SU-DHL-6 (cell line): Measurements from ENCODE around the gene NKTR.

Source experiments
- H2AFZ ChIP-seq: fragments of 200-600 bp; sonication (generic); 2 replicates; pipeline ENCODE4 v1.6.1; 2014; ENCODE audit warnings: low read depth, mild to moderate bottlenecking, moderate library complexity, mixed read lengths, antibody characterized with exemption, low read length; ENCODE audit not compliant: severe bottlenecking
- H3F3A ChIP-seq: fragments of 200-600 bp; shearing (Covaris generic); 2 replicates; pipeline ENCODE4 v1.6.0; 2016; ENCODE audit warnings: antibody characterized with exemption, mild to moderate bottlenecking; ENCODE audit not compliant: insufficient read depth
- H3K27ac ChIP-seq: fragments of 200-600 bp; sonication (generic); 2 replicates; pipeline ENCODE4 v1.5.1; 2016; ENCODE audit warnings: low read depth, mild to moderate bottlenecking, low read length, moderate library complexity, mixed read lengths
- H3K27me3 ChIP-seq: fragments of 200-600 bp; sonication (generic), shearing (Covaris generic); 2 replicates; pipeline ENCODE4 v1.6.0; 2014; ENCODE audit warnings: mild to moderate bottlenecking, low read length
- H3K36me3 ChIP-seq: fragments of 200-600 bp; sonication (generic); 2 replicates; pipeline ENCODE4 v1.6.1; 2014; ENCODE audit warnings: mild to moderate bottlenecking, low read length, mixed read lengths
- H3K4me2 ChIP-seq: fragments of 300-600, 200-600 bp; shearing (Covaris generic), sonication (generic); 2 replicates; pipeline ENCODE4 v1.6.0; 2014; ENCODE audit warnings: low read length, low read depth, mild to moderate bottlenecking; ENCODE audit not compliant: poor library complexity, severe bottlenecking
- H3K4me3 ChIP-seq: fragments of 200-600 bp; sonication (generic); 2 replicates; pipeline ENCODE4 v1.5.1; 2014; ENCODE audit warnings: antibody characterized with exemption, low read length, mild to moderate bottlenecking, mixed read lengths; ENCODE audit not compliant: insufficient read depth, poor library complexity, severe bottlenecking
- H3K79me2 ChIP-seq: fragments of 200-600 bp; sonication (generic); 2 replicates; pipeline ENCODE4 v1.6.1; 2014; ENCODE audit warnings: mild to moderate bottlenecking, low read length, moderate library complexity; ENCODE audit not compliant: insufficient read depth
- H3K9ac ChIP-seq: fragments of 200-600 bp; sonication (generic); 2 replicates; pipeline ENCODE4 v1.7.0; 2014; ENCODE audit warnings: mild to moderate bottlenecking, low read length
- H3K9me2 ChIP-seq: fragments of 200-600 bp; sonication (generic); replicated peaks from 2 replicates; pipeline ENCODE4 v1.6.1; 2014; ENCODE audit warnings: low read length; ENCODE audit not compliant: insufficient read depth
- H3K9me3 ChIP-seq: fragments of 200-600 bp; sonication (generic); 2 replicates; pipeline ENCODE4 v1.6.1; 2014; ENCODE audit warnings: low read length, mixed read lengths; ENCODE audit not compliant: insufficient read depth
- H4K20me1 ChIP-seq: fragments of 200-600 bp; sonication (generic); 2 replicates; pipeline ENCODE4 v1.6.1; 2014; ENCODE audit warnings: low read depth, mild to moderate bottlenecking, antibody characterized with exemption, low read length, moderate library complexity, mixed read lengths
- CTCF ChIP-seq: fragments of 200-600 bp; sonication (generic); IDR thresholded peaks from one replicate; pipeline ENCODE4 v1.5.1; 2017; ENCODE audit warnings: antibody characterized with exemption, mild to moderate bottlenecking, low read length, moderate library complexity; ENCODE audit not compliant: insufficient read depth, poor library complexity, severe bottlenecking
- EZH2phosphoT487 ChIP-seq: fragments of 200-600 bp; sonication (generic), shearing (Covaris generic); conservative IDR thresholded peaks from 2 replicates; pipeline ENCODE4 v1.6.1; 2018; ENCODE audit warnings: mild to moderate bottlenecking, antibody characterized with exemption, low read length, moderate library complexity, mixed read lengths

Gene NKTR

GRCh38 chr3:42691816-42692666 lies 91.6 kb downstream of the NKTR start:
- H3K27ac ChIP-seq, result no peak overlapping the region
- H4K20me1 ChIP-seq, result no peaks in the 10 kb centered on the region
- no peaks in the 10 kb centered on the region for H3K9me2 ChIP-seq
- H3K4me3 ChIP-seq, result no peak overlapping the region
- H3K9me3 ChIP-seq, result no peaks in the 10 kb centered on the region
- no peaks in the 10 kb centered on the region for H3K79me2 ChIP-seq
- no peaks in the 10 kb centered on the region for H3K36me3 ChIP-seq
- no peak overlapping the region for H3K9ac ChIP-seq
- no peak overlapping the region for H3K4me2 ChIP-seq
- no peaks in the 10 kb centered on the region for H3K27me3 ChIP-seq
- no peak overlapping the region for H2AFZ ChIP-seq
- no peak for TF ChIP-seq EZH2phosphoT487
- no peak for TF ChIP-seq CTCF
- no peaks in the 10 kb centered on the region for H3F3A ChIP-seq

GRCh38 chr3:42692667-42693529 lies 92.4 kb downstream of the NKTR start:
- Histone ChIP-seq H3K9me3 (no peaks in the 10 kb centered on the region), H3K27ac (no peak overlapping the region), H4K20me1 (no peaks in the 10 kb centered on the region), H3K36me3 (no peaks in the 10 kb centered on the region), H3K27me3 (no peaks in the 10 kb centered on the region), H3K79me2 (no peaks in the 10 kb centered on the region), H3F3A (no peaks in the 10 kb centered on the region), H3K4me2 (no peak overlapping the region), H3K9me2 (no peaks in the 10 kb centered on the region), H3K9ac (no peak overlapping the region), H3K4me3 (no peak overlapping the region), H2AFZ (no peak overlapping the region)
- TF ChIP-seq EZH2phosphoT487 (no peak), CTCF (no peak)

GRCh38 chr3:42693530-42693930 lies 93.0 kb downstream of the NKTR start:
- H3K27ac ChIP-seq, result no peak overlapping the region
- H3K4me3 ChIP-seq, result no peak overlapping the region
- H3K9me3 ChIP-seq, result no peaks in the 10 kb centered on the region
- H3F3A ChIP-seq, result no peaks in the 10 kb centered on the region
- no peaks in the 10 kb centered on the region for H3K9me2 ChIP-seq
- H4K20me1 ChIP-seq, result no peaks in the 10 kb centered on the region
- H3K9ac ChIP-seq, result no peak overlapping the region
- H2AFZ ChIP-seq, result no peak overlapping the region
- H3K79me2 ChIP-seq, result no peaks in the 10 kb centered on the region
- no peaks in the 10 kb centered on the region for H3K27me3 ChIP-seq
- H3K4me2 ChIP-seq, result no peak overlapping the region
- TF ChIP-seq EZH2phosphoT487 (no peak), CTCF (no peak)
- no peaks in the 10 kb centered on the region for H3K36me3 ChIP-seq
